ACC112 (cell line): ENCODE results near the gene ELP1.
A peak's percentile ranks its signal among the peaks of the same experiment; 100 is the strongest.

Experiments used
- H2AFZ ChIP-seq: fragments of 200-600 bp; sonication (generic); one replicate; pipeline ENCODE4 v1.6.0; 2017; ENCODE audit warnings: antibody characterized with exemption, low read length; ENCODE audit not compliant: unreplicated experiment
- H3K27ac ChIP-seq: fragments of 200-600 bp; sonication (generic); 2 replicates; pipeline ENCODE4 v1.5.1; 2014; ENCODE audit warnings: low read depth, mild to moderate bottlenecking, antibody characterized with exemption, low read length, moderate library complexity
- H3K27me3 ChIP-seq: fragments of 200-600 bp; sonication (generic); 2 replicates; pipeline ENCODE4 v1.6.1; 2014; ENCODE audit warnings: mild to moderate bottlenecking, antibody characterized with exemption, low read length, moderate library complexity, mixed read lengths; ENCODE audit not compliant: insufficient read depth
- H3K36me3 ChIP-seq: fragments of 200-600 bp; sonication (generic); 2 replicates; pipeline ENCODE4 v1.6.1; 2016; ENCODE audit warnings: mild to moderate bottlenecking, antibody characterized with exemption, low read length, moderate library complexity, mixed read lengths; ENCODE audit not compliant: insufficient read depth
- H3K4me1 ChIP-seq: fragments of 200-600 bp; sonication (generic); one replicate; pipeline ENCODE4 v1.6.1; 2016; ENCODE audit warnings: low read length, mixed read lengths; ENCODE audit not compliant: insufficient read depth, unreplicated experiment, control insufficient read depth
- H3K4me3 ChIP-seq: fragments of 200-600 bp; sonication (generic); 2 replicates; pipeline ENCODE4 v1.5.1; 2014; ENCODE audit warnings: mild to moderate bottlenecking, low read depth, low read length
- H3K79me2 ChIP-seq: fragments of 200-600 bp; sonication (generic); one replicate; pipeline ENCODE4 v1.6.0; 2016; ENCODE audit warnings: low read length; ENCODE audit not compliant: control insufficient read depth, unreplicated experiment, insufficient read depth

ELP1 gene

DNA sequence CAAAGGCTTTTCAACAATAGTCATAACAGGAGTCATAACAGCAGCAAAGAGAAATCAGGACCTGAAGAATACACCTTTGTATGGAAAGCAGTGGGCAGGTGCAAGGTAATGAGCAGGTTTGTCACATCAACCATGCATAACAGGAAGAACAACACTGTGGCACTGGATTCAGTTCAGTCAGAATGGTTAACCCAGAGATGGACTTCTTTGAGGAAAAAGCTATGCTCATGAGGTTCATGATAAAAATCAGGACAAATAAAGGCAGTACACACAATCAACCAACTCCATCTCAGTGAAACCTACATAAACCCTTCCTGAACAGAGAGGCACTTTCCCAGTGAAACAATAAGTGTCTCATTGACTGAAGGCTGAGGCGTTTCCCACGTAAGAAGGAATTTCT lies 27.2 kb upstream of the ELP1 start:
- Histone ChIP-seq H3K36me3 (no peaks in the 10 kb centered on the region; the same call in 1 of the 2 replicates), H3K27ac (no peak overlapping the region), H3K27me3 (no peaks in the 10 kb centered on the region), H3K4me1 (no peaks in the 10 kb centered on the region), H3K79me2 (no peaks in the 10 kb centered on the region), H3K4me3 (no peak overlapping the region), H2AFZ (no peak overlapping the region)

- no peaks in the 10 kb centered on the region for H3K27me3 ChIP-seq
- no peak overlapping the region for H3K27ac ChIP-seq
- H3K4me3 ChIP-seq = no peak overlapping the region
- no peak overlapping the region for H2AFZ ChIP-seq
- H3K4me1 ChIP-seq = no peaks in the 10 kb centered on the region
- no peaks in the 10 kb centered on the region for H3K79me2 ChIP-seq
- no peaks in the 10 kb centered on the region; the same call in 1 of the 2 replicates for H3K36me3 ChIP-seq
Measured at GRCh38 chr9:108960331-108960730, 26.4 kb upstream of the ELP1 start.

DNA sequence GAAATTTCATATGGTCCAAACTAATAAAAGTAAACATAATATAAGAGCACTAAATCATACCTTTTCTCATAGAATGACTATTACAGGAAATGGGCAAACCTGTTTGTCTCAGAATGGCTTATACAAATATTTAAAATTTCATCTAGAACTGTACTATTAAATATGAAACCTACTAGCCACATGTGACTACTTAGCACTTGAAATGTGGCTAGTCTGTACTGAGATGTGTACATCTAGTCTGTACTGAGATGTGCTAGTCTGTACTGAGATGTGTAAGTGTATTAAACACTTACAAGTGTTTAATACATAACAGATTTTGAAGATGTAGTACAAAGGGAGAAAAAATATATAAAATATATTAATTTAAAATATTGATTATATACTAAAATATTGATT lies 22.7 kb upstream of the ELP1 start:
- Histone ChIP-seq H3K27ac (no peak overlapping the region), H3K36me3 (no peaks in the 10 kb centered on the region), H3K4me1 (no peaks in the 10 kb centered on the region)

GRCh38 chr9:108956022-108956630 lies 22.2 kb upstream of the ELP1 start:
- Histone ChIP-seq H3K27ac (no peak overlapping the region), H3K4me3 (no peak overlapping the region), H3K36me3 (no peaks in the 10 kb centered on the region), H3K79me2 (no peaks in the 10 kb centered on the region), H3K27me3 (no peaks in the 10 kb centered on the region), H2AFZ (no peak overlapping the region), H3K4me1 (no peaks in the 10 kb centered on the region)

More for the DNA sequence above, 22.7 kb upstream of the ELP1 start:
- no peak overlapping the region for H3K4me3 ChIP-seq
- H3K27me3 ChIP-seq = no peaks in the 10 kb centered on the region
- no peak overlapping the region for H2AFZ ChIP-seq
- H3K79me2 ChIP-seq = no peaks in the 10 kb centered on the region

GRCh38 chr9:108953983-108954574 lies 20.2 kb upstream of the ELP1 start:
- H2AFZ ChIP-seq = no peak overlapping the region
- H3K36me3 ChIP-seq = 0 out of 2 replicates have a peak, but pooled peaks cover 5% of the 10 kb centered on the region
- H3K4me1 ChIP-seq = no peaks in the 10 kb centered on the region

GRCh38 chr9:108951578-108951977 lies 17.7 kb upstream of the ELP1 start:
- Histone ChIP-seq H3K4me3 (no peak overlapping the region), H3K79me2 (no peaks in the 10 kb centered on the region), H2AFZ (no peak overlapping the region), H3K4me1 (no peaks in the 10 kb centered on the region), H3K27me3 (no peaks in the 10 kb centered on the region), H3K36me3 (0 out of 2 replicates have a peak, but pooled peaks cover 5% of the 10 kb centered on the region), H3K27ac (no peak overlapping the region)

More at GRCh38 chr9:108953983-108954574, 20.2 kb upstream of the ELP1 start:
- Histone ChIP-seq H3K27ac (no peak overlapping the region), H3K27me3 (no peaks in the 10 kb centered on the region), H3K4me3 (no peak overlapping the region), H3K79me2 (no peaks in the 10 kb centered on the region)

- no peaks in the 10 kb centered on the region for H3K27me3 ChIP-seq
- no peak overlapping the region for H3K4me3 ChIP-seq
- no peaks in the 10 kb centered on the region for H3K4me1 ChIP-seq
- no peak overlapping the region for H2AFZ ChIP-seq
- no peak overlapping the region for H3K27ac ChIP-seq
- 0 out of 2 replicates have a peak, but pooled peaks cover 5% of the 10 kb centered on the region for H3K36me3 ChIP-seq
- H3K79me2 ChIP-seq = no peaks in the 10 kb centered on the region
Measured at GRCh38 chr9:108950168-108950567, 16.2 kb upstream of the ELP1 start.

- no peak overlapping the region for H3K27ac ChIP-seq
- no peak overlapping the region for H2AFZ ChIP-seq
- H3K4me1 ChIP-seq = peaks cover 5% of the 10 kb centered on the region
- H3K4me3 ChIP-seq = no peak overlapping the region
- H3K27me3 ChIP-seq = no peaks in the 10 kb centered on the region
- H3K36me3 ChIP-seq = 0 out of 2 replicates have a peak, but pooled peaks cover 9% of the 10 kb centered on the region
- H3K79me2 ChIP-seq = peaks cover 9% of the 10 kb centered on the region
Measured at GRCh38 chr9:108939975-108940374, 6.1 kb upstream of the ELP1 start.

GRCh38 chr9:108937561-108938305 lies 3.8 kb upstream of the ELP1 start:
- H3K79me2 ChIP-seq = peaks cover 22% of the 10 kb centered on the region
- no peaks in the 10 kb centered on the region for H3K27me3 ChIP-seq
- H3K4me3 ChIP-seq = no peak overlapping the region
- no peak overlapping the region for H2AFZ ChIP-seq
- H3K4me1 ChIP-seq = peaks cover 9% of the 10 kb centered on the region
- 0 out of 2 replicates have a peak, but pooled peaks cover 9% of the 10 kb centered on the region for H3K36me3 ChIP-seq
- no peak overlapping the region for H3K27ac ChIP-seq

DNA sequence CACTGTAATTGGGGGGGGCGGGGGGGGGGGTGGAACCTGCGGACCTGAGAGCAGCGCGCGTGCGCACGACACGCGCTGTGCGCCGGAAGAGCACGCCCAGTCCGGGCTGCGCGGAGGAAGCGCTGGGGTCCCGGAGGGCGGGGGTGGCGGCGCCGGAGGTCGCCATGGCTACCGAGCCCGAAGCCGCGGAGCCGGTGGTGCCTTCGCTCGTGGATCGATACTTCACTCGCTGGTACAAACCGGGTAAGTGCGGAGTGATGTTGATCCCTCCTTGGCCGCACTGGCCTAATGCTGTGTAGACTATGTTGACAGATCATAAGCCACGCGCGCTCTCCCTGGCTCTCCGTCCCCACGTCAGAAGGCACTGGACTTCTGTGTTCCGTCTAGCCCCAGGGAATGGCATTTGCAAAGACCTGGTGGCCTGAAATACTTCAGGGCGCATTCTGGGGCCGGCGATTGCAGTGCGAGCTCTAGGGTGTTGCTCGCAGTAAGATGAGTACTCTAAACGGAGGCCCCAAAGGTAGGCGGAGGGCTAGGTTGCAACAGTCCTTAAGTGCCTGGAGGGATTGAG lies 484 bp upstream of the ELP1 start, which contains the start of gene ABITRAM:
ABITRAM (plus strand) TSS at position 78 of the 571 bp plus-strand sequence; CDS start at position 165, 87 bp downstream.
- Histone ChIP-seq H3K4me3 (peak within 1 kb of the TSS; percentile 97), H3K79me2 (peaks cover 37% of the 10 kb centered on the region), H3K27me3 (no peaks in the 10 kb centered on the region), H3K36me3 (0 out of 2 replicates have a peak, but pooled peaks cover 5% of the 10 kb centered on the region), H2AFZ (peak within 1 kb of the TSS; percentile 86), H3K4me1 (peaks cover 13% of the 10 kb centered on the region), H3K27ac (peak within 1 kb of the TSS; percentile 64)
